Activated naive CD4-positive, alpha-beta T cell treated with anti-CD3 and anti-CD28 coated beads, Interleukin-2, amount 50 U/mL, for 24 hours (primary cell): ENCODE measurements around the gene STIP1.

ENCODE experiments used
- H3K27ac Mint-ChIP-seq: one replicate; pipeline ENCODE4 v1.8.0; 2021; ENCODE audit warnings: mild to moderate bottlenecking, mixed read lengths
- H3K27me3 Mint-ChIP-seq: one replicate; pipeline ENCODE4 v1.8.0; 2021; ENCODE audit warnings: mixed read lengths
- H3K36me3 Mint-ChIP-seq: one replicate; pipeline ENCODE4 v1.8.0; 2021; ENCODE audit warnings: mixed read lengths
- H3K4me1 Mint-ChIP-seq: one replicate; pipeline ENCODE4 v1.8.0; 2021; ENCODE audit warnings: mixed read lengths
- H3K4me3 Mint-ChIP-seq: one replicate; pipeline ENCODE4 v1.8.0; 2021; ENCODE audit warnings: mild to moderate bottlenecking, mixed read lengths
- H3K9me3 Mint-ChIP-seq: one replicate; pipeline ENCODE4 v1.8.0; 2021; ENCODE audit warnings: mixed read lengths

STIP1 gene

DNA sequence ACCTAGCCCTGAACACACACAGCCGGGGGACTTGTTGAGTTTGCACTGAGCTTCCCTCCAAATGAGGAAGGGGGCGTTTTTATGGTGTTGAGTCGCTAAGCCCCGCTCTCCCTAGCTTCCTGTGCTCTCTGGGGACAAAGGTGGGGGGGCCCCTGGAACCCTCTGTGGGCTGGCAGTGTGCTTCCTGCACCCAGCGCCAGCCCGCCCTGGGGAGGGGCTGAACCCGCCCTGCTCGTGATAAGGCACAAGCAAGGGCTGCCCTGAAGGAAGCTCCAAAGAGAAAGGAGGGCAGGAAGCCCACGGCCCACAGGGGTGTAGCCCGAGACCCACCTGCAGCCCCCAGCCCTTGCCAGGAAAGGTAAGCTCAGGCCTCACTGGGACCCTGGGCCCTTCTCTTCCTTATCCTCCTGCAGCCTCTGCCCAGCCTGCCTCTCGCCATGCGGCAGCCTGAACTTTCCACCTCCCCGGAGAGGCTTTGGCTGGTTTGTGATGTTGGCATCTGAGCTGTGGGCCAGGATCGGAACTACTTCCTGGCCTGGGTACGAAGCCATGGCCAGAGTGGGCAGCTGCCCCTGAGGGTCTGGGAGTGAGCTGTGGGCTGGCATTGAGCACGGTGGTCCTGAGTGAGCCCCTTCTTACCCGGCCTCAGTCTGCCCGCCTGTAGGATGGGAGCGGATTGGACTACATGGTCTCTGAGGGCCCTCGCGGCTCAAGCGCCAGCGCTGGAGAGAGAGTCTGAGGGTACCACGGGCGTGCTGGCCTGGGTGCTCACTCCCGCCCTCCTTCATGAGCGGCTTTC lies 20.7 kb downstream of the STIP1 start, which contains the start of gene FERMT3:
FERMT3 (plus strand) TSS at position 265 of the 799 bp plus-strand sequence. CDS start 644 bp downstream, outside the sequence.
- Mint-ChIP-seq H3K4me1 (peaks cover 35% of the 10 kb centered on the region), H3K4me3 (peak within 1 kb of the TSS; percentile 93), H3K27me3 (no peaks in the 10 kb centered on the region), H3K36me3 (peaks cover 19% of the 10 kb centered on the region), H3K27ac (peak within 1 kb of the TSS; percentile 94), H3K9me3 (no peaks in the 10 kb centered on the region)

DNA sequence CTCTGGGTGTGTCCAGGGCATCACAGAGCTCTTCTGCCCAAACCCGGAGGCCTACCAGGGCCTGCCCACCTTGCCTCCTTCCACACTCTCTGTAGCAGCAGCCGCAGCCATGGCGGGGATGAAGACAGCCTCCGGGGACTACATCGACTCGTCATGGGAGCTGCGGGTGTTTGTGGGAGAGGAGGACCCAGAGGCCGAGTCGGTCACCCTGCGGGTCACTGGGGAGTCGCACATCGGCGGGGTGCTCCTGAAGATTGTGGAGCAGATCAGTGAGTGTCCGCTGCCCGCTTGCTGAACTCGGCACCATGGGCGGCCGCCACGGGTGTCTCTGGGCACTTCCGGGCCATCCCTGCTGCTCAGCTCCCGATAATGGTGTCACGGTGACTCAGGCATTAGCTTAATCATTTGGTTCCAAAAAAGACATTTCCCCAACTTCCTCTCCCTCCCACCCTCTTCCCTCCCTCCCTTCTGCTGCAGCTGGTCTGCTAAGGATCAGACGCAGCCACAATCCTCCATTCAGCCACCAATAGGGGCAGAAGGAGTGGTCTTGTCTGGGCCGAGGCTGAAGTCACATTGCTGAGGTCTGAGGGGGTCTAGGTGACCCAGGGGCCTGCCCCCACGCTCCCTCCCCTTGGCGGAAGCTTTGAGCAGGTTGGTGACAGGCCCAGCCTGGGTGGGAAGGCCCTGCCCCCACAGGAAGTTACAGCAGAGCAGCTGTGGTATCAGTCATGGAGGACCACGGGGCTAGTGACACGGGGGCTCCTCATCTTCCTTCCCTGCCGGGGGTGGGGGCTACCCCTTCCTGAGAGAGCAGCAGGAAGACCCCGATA lies 21.5 kb downstream of the STIP1 start:
- H3K4me3 Mint-ChIP-seq: peak overlapping the region; percentile 93
- H3K36me3 Mint-ChIP-seq: peaks cover 20% of the 10 kb centered on the region
- H3K4me1 Mint-ChIP-seq: peaks cover 39% of the 10 kb centered on the region

DNA sequence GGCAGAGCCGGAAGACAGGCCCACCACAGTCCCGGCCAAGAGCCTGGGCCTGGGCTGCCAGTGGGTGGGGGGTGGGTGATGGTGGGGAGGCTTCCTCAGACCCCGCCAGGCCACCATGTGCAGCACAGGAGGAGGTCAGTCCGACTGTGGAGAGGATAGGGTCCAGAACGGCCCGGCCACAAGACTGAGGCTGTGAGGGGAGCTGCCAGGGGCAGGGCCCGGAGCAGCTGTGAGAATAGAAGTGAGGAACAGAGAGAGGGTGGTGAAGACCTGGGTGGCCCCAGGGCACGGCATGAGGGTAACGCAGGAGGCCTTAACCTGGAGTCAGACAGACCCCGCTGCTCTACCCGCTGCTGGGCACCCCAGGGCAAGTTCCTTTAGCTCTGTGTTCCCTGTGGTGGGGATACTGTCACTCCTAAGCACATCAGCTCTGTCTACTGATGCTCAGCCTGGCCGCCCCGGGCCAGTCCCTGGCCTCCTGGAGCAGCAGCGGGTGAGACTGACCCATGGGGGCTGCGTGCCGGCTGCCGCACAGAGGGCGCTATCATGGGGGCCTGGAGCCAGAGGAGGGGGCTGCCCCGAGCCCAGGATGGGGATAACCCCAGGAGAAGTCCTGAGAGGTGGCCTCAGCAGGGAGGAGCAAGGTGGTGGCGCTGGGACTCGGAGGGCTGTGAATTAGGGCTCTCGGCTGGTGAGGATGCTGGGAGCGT lies 22.3 kb downstream of the STIP1 start:
- H3K27ac Mint-ChIP-seq: peak overlapping the region; percentile 94
- peaks cover 20% of the 10 kb centered on the region for H3K36me3 Mint-ChIP-seq
- H3K4me3 Mint-ChIP-seq: peak overlapping the region; percentile 93
- H3K9me3 Mint-ChIP-seq: no peaks in the 10 kb centered on the region
- no peaks in the 10 kb centered on the region for H3K27me3 Mint-ChIP-seq
- peaks cover 43% of the 10 kb centered on the region for H3K4me1 Mint-ChIP-seq

More for the DNA sequence above, 21.5 kb downstream of the STIP1 start:
- Mint-ChIP-seq H3K27me3 (no peaks in the 10 kb centered on the region), H3K27ac (peak overlapping the region; percentile 94), H3K9me3 (no peaks in the 10 kb centered on the region)

DNA sequence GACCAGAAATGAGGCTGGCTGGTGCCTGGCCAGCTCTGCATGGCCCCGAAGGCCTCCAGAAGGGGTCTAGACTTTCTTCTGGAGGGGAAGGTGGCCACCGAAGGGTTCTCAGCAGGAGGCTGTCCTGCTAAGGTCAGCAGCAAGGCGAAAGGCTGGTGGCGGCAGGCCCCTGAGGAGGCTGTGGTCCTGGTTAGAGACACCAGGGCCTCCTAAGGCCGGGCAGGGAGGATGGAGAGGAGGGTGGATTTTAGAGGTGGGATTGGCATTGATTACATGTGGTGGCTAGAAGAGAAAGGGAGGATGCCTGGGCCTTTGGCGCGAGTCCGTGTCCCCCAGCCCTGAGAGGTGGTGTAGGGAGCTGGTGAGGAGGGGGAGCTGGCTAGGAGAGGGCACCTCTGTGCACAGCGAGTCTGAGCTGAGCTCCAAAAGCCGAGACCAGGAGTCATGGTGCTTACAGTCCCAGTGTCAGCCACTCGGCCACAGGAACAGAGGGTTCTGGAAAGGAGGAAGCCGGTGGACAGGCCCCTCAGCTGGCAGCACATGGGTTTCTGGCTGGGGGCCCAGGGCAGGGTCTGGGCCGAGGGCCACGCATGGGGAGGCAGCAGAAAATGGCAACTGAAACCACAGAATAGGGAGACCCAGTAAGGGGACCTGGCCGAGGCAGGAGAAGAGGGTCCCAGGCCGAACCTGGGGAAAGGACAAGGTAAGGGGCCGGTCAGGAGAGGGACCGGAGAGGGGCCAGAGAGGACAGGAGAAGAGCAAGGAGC lies 23.0 kb downstream of the STIP1 start:
- Mint-ChIP-seq H3K27me3 (no peaks in the 10 kb centered on the region), H3K36me3 (peaks cover 21% of the 10 kb centered on the region), H3K9me3 (no peaks in the 10 kb centered on the region), H3K27ac (peak overlapping the region; percentile 88), H3K4me3 (peak overlapping the region; percentile 93), H3K4me1 (peaks cover 41% of the 10 kb centered on the region)

DNA sequence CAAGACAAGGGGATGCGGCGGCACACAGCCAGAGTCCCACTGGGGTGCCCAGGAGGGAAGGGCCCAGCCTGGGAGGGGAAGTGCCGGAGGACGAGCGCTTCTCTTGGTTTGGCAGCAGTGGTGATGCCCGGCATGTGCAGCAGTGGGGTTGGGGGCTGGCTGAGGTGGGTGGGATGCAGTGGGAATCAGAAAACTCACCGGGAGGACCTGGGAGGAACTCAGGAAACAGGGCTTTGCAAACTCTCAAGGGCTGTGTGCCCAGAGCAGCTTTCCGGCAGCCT lies 23.5 kb downstream of the STIP1 start:
- Mint-ChIP-seq H3K27me3 (no peaks in the 10 kb centered on the region), H3K36me3 (peaks cover 18% of the 10 kb centered on the region), H3K4me1 (peaks cover 36% of the 10 kb centered on the region), H3K4me3 (peak overlapping the region; percentile 4), H3K9me3 (no peaks in the 10 kb centered on the region), H3K27ac (peak overlapping the region; percentile 88)

DNA sequence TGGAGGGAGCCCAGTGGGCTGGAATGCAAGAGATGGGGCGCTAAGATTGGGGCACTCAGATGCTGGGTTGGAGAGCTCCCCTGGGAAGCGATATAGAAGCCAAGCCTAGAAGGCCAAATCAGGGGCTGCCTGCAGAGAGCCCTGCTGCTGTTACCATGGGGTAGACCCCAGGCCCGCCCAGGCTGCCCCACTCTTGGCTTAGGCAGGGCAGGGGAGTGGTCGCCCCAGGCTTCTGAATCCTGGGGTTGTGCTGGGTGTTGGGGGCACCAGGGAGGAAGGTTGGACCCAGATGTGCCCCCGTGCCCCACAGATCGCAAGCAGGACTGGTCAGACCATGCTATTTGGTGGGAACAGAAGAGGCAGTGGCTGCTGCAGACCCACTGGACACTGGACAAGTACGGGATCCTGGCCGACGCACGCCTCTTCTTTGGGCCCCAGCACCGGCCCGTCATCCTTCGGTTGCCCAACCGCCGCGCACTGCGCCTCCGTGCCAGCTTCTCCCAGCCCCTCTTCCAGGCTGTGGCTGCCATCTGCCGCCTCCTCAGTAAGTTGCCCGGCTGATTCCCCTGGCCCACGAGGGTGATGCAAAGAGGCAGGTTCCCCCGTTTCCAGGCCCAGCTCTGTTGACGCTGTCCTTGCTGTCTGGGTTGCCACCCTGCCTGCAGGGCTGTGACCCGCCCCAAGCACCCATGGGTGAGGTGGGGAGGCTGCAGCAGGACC lies 24.5 kb downstream of the STIP1 start:
- Mint-ChIP-seq H3K36me3 (peaks cover 20% of the 10 kb centered on the region), H3K9me3 (no peaks in the 10 kb centered on the region), H3K4me3 (no peak overlapping the region)

DNA sequence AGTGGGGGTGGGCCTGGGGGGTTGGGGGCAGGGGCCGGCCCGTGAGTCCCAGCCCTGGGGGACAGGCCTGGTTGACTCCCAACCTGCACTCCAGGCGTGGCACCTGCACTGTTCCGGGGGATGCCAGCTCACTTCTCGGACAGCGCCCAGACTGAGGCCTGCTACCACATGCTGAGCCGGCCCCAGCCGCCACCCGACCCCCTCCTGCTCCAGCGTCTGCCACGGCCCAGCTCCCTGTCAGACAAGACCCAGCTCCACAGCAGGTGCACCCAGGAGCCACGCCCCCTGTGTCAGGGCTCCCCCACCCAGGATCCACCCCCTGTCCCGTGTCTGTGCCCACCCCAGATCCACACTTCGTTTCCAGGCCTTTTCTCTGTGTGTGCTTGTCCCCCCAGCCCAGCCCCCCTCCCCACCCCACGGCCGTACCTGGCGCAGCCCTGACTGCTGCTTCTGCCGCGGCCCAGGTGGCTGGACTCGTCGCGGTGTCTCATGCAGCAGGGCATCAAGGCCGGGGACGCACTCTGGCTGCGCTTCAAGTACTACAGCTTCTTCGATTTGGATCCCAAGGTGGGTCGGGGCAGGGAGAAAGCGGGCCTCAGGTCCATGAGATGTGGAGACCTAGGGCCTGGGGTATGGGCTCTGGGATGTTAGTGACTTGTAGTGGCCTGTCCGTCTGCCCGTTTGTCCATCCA lies 25.4 kb downstream of the STIP1 start:
- Mint-ChIP-seq H3K4me1 (peaks cover 32% of the 10 kb centered on the region), H3K27me3 (no peaks in the 10 kb centered on the region), H3K9me3 (no peaks in the 10 kb centered on the region), H3K27ac (peak overlapping the region; percentile 59), H3K36me3 (peaks cover 20% of the 10 kb centered on the region), H3K4me3 (no peak overlapping the region)

More for the DNA sequence above, 24.5 kb downstream of the STIP1 start:
- peaks cover 38% of the 10 kb centered on the region for H3K4me1 Mint-ChIP-seq
- no peaks in the 10 kb centered on the region for H3K27me3 Mint-ChIP-seq
- no peak overlapping the region for H3K27ac Mint-ChIP-seq

DNA sequence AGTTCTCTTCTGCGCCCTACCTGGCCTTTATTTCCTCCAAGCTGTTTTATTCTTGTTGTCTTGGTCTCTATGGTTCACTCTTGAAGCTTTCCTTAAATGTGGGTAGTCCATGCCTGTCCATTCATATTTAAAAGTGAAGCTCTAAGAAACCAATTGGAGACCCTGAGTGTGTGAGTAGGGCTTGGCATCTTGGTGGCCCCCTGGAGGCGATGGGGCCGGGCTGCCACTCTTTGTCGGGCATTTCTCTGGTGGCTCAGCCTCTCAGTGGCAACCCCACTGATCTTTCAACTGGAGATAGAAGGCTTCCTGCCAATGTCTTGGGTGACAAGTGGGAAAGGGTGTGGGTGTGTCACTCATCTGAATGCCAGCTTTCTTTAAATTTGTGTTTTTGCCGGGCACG lies 30.9 kb downstream of the STIP1 start:
- Mint-ChIP-seq H3K4me1 (peaks cover 27% of the 10 kb centered on the region), H3K27me3 (no peaks in the 10 kb centered on the region), H3K36me3 (peaks cover 15% of the 10 kb centered on the region), H3K9me3 (no peaks in the 10 kb centered on the region), H3K27ac (no peak overlapping the region), H3K4me3 (no peak overlapping the region)

DNA sequence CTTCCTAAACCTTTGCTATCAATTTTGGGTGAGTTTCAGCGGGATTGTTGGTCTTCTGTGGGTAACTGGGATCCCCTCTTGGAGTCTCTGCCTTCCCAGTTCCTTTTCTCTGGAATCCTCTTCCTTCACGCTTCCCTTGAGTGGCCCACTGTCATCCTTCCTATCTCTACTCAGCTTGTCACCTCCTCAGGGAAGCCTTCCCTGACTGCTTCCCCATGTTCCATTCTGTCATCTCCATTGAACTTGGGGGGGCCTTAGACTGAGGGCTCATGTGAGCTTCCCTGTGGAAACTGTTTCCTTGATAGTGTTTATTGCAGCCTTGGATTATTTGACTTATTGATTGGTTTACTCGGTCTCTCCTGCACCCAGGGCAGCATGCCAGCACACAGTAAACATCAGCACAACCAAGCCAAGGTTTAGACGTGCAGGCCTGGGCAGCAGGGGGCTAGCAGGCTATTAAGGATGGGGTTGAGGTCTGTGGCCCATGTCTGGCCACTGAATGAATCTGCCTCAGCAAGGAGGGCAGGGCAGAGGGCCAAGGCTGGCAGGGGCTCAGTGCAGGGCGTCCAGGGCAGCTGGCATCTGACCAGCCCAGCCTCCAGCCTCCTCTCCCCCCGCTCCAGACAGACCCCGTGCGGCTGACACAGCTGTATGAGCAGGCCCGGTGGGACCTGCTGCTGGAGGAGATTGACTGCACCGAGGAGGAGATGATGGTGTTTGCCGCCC lies 32.8 kb downstream of the STIP1 start:
- Mint-ChIP-seq H3K9me3 (no peaks in the 10 kb centered on the region), H3K4me3 (no peak overlapping the region), H3K27me3 (no peaks in the 10 kb centered on the region), H3K27ac (peak overlapping the region; percentile 19), H3K36me3 (peaks cover 10% of the 10 kb centered on the region), H3K4me1 (peaks cover 15% of the 10 kb centered on the region)

DNA sequence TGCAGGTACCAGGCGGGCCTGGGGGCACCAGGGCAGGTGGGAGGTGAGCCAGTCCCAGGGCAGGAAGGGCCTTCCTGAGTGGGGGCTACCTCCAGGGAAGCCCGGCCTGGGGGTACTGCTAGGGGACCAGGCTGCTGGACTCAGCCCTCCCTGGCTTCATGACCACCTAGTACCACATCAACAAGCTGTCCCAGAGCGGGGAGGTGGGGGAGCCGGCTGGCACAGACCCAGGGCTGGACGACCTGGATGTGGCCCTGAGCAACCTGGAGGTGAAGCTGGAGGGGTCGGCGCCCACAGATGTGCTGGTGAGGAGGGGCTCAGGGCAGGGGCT lies 33.3 kb downstream of the STIP1 start:
- Mint-ChIP-seq H3K4me1 (peaks cover 13% of the 10 kb centered on the region), H3K9me3 (no peaks in the 10 kb centered on the region), H3K27ac (no peak overlapping the region), H3K36me3 (peaks cover 8% of the 10 kb centered on the region), H3K4me3 (no peak overlapping the region), H3K27me3 (no peaks in the 10 kb centered on the region)

DNA sequence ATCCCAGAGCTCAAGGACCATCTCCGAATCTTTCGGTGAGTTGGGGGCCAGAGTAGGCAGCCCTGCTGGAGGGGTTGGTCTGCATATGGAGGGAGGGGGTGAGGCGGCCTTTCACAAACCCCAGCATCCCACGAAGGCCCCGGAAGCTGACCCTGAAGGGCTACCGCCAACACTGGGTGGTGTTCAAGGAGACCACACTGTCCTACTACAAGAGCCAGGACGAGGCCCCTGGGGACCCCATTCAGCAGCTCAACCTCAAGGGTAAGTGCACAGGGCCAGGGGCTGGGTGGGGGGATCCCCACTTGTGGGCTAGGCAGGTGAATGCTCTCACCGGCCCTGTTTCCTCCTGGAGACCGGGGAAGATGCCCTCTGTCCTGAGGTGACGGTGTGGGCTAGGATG lies 33.8 kb downstream of the STIP1 start:
- peaks cover 15% of the 10 kb centered on the region for H3K4me1 Mint-ChIP-seq
- H3K9me3 Mint-ChIP-seq: no peaks in the 10 kb centered on the region
- peaks cover 8% of the 10 kb centered on the region for H3K36me3 Mint-ChIP-seq
- H3K27me3 Mint-ChIP-seq: no peaks in the 10 kb centered on the region
- H3K4me3 Mint-ChIP-seq: no peak overlapping the region
- H3K27ac Mint-ChIP-seq: no peak overlapping the region

DNA sequence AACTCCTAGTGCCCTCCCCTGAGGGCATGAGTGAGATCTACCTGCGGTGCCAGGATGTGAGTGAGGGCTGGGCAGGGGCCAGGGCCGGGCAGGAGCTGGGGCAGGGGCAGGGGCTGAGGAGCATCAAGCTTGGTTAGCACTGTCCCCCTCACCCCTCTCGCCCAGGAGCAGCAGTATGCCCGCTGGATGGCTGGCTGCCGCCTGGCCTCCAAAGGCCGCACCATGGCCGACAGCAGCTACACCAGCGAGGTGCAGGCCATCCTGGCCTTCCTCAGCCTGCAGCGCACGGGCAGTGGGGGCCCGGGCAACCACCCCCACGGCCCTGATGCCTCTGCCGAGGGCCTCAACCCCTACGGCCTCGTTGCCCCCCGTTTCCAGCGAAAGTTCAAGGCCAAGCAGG lies 34.3 kb downstream of the STIP1 start:
- Mint-ChIP-seq H3K4me1 (peaks cover 15% of the 10 kb centered on the region), H3K27me3 (no peaks in the 10 kb centered on the region), H3K27ac (no peak overlapping the region), H3K9me3 (no peaks in the 10 kb centered on the region), H3K4me3 (no peak overlapping the region), H3K36me3 (peaks cover 4% of the 10 kb centered on the region)

DNA sequence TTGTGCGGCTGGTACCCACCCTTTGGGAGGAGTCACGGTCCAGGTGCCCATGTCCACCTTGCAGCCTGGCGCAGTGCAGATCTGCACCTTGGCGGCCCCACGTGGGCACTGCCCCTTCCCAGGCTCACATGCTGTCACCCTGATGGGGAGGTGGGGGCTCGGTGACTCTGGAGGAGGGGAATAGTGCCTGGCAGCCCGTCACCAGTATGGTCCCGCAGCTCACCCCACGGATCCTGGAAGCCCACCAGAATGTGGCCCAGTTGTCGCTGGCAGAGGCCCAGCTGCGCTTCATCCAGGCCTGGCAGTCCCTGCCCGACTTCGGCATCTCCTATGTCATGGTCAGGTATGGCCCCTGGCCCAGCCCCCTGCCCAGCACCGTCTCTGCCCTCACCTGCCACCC lies 34.8 kb downstream of the STIP1 start:
- no peaks in the 10 kb centered on the region for H3K9me3 Mint-ChIP-seq
- H3K27ac Mint-ChIP-seq: no peak overlapping the region
- peaks cover 4% of the 10 kb centered on the region for H3K36me3 Mint-ChIP-seq
- H3K4me1 Mint-ChIP-seq: peaks cover 17% of the 10 kb centered on the region
- H3K27me3 Mint-ChIP-seq: no peaks in the 10 kb centered on the region
- no peak overlapping the region for H3K4me3 Mint-ChIP-seq

DNA sequence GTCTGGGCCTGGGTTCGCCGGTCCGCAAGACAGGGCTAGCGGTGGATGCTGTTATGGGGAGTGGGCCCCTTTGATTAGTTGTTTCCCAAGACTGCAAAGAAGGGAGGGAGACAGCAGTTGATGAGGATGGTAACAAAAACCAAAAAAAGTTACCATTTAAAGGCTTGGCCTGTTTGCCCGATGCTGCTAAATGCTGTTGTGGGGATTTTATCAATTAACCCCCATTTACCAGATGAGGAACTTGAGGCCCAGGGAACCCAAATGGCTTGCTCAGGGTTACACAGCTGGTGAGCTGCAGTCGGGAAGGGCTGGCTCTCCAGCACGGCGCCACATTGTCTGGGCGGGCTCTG lies 36.7 kb downstream of the STIP1 start:
- no peak overlapping the region for H3K4me3 Mint-ChIP-seq
- H3K4me1 Mint-ChIP-seq: peaks cover 22% of the 10 kb centered on the region
- no peaks in the 10 kb centered on the region for H3K9me3 Mint-ChIP-seq
- H3K27me3 Mint-ChIP-seq: no peaks in the 10 kb centered on the region
- H3K27ac Mint-ChIP-seq: no peak overlapping the region
- no peaks in the 10 kb centered on the region for H3K36me3 Mint-ChIP-seq
